GM10266 (cell line): ENCODE measurements around the gene RAB44.

ENCODE experiments used
- DNase-seq: peaks from one replicate; pipeline ENCODE4 v3.0.0; 2012; ENCODE audit errors: extremely low spot score
- CTCF ChIP-seq: IDR thresholded peaks from 2 replicates; pipeline ENCODE4 v1.5.1; 2012; ENCODE audit warnings: mild to moderate bottlenecking, low read depth; ENCODE audit not compliant: control insufficient read depth, insufficient read depth; ENCODE audit errors: missing control alignments

Gene RAB44

GRCh38 chr6:36670271-36670670, 27.4 kb upstream of the RAB44 start:
- no peak for DNase-seq
- TF ChIP-seq CTCF, result no peak

- DNase-seq, result no peak
- no peak for TF ChIP-seq CTCF
Measured at GRCh38 chr6:36671687-36672375, 25.8 kb upstream of the RAB44 start.

GRCh38 chr6:36673882-36674281, 23.7 kb upstream of the RAB44 start:
- DNase-seq, result no peak
- no peak for TF ChIP-seq CTCF

GRCh38 chr6:36674942-36675341, 22.7 kb upstream of the RAB44 start:
- no peak for DNase-seq
- no peak for TF ChIP-seq CTCF

- DNase-seq, result no peak
- TF ChIP-seq CTCF, result no peak
Measured at GRCh38 chr6:36676141-36677058, 21.2 kb upstream of the RAB44 start.

- no peak for DNase-seq
- no peak for TF ChIP-seq CTCF
Measured at GRCh38 chr6:36677059-36677749, 20.4 kb upstream of the RAB44 start.
